ENCODE data around the gene BTBD16.

BTBD16 gene

GRCh38 chr10:122271076-122271475 lies at the start of gene BTBD16:
BTBD16 (plus strand) TSS chr10:122271296; CDS start chr10:122275082, 3,786 bp downstream.
- no peak for DNase-seq (ENCODE audit: low read depth in 1 of 2, low spot score in 1 of 2)

GRCh38 chr10:122221958-122222357 lies 49.1 kb upstream of the BTBD16 start:
- DNase-seq (ENCODE audit: low read depth in 1 of 2, low spot score in 1 of 2), result no peak

- DNase-seq (ENCODE audit: low read depth in 1 of 2, low spot score in 1 of 2), result no peak
Observed at GRCh38 chr10:122222638-122223037, 48.5 kb upstream of the BTBD16 start.

- DNase-seq (ENCODE audit: low read depth in 1 of 2, low spot score in 1 of 2), result no peak
Observed at GRCh38 chr10:122224159-122224558, 46.9 kb upstream of the BTBD16 start.

GRCh38 chr10:122225330-122225729 lies 45.8 kb upstream of the BTBD16 start:
- DNase-seq (ENCODE audit: low read depth in 1 of 2, low spot score in 1 of 2), result no peak

GRCh38 chr10:122227754-122228153 lies 43.3 kb upstream of the BTBD16 start:
- no peak for DNase-seq (ENCODE audit: low read depth in 1 of 2, low spot score in 1 of 2)

- no peak for DNase-seq (ENCODE audit: low read depth in 1 of 2, low spot score in 1 of 2)
Observed at GRCh38 chr10:122229666-122230065, 41.4 kb upstream of the BTBD16 start.

- DNase-seq (ENCODE audit: low read depth in 1 of 2, low spot score in 1 of 2), result no peak
Observed at GRCh38 chr10:122230222-122230621, 40.9 kb upstream of the BTBD16 start.

GRCh38 chr10:122232769-122233168 lies 38.3 kb upstream of the BTBD16 start:
- no peak for DNase-seq (ENCODE audit: low read depth in 1 of 2, low spot score in 1 of 2)

- no peak for DNase-seq (ENCODE audit: low read depth in 1 of 2, low spot score in 1 of 2)
Observed at GRCh38 chr10:122233857-122234348, 37.2 kb upstream of the BTBD16 start.

- no peak for DNase-seq (ENCODE audit: low read depth in 1 of 2, low spot score in 1 of 2)
Observed at GRCh38 chr10:122234416-122234815, 36.7 kb upstream of the BTBD16 start.

- DNase-seq (ENCODE audit: low read depth in 1 of 2, low spot score in 1 of 2), result no peak
Observed at GRCh38 chr10:122236690-122237306, 34.3 kb upstream of the BTBD16 start.

- no peak for DNase-seq (ENCODE audit: low read depth in 1 of 2, low spot score in 1 of 2)
Observed at GRCh38 chr10:122237331-122237990, 33.6 kb upstream of the BTBD16 start.

GRCh38 chr10:122239578-122240257 lies 31.4 kb upstream of the BTBD16 start:
- DNase-seq (ENCODE audit: low read depth in 1 of 2, low spot score in 1 of 2), result no peak

GRCh38 chr10:122240401-122240800 lies 30.7 kb upstream of the BTBD16 start:
- no peak for DNase-seq (ENCODE audit: low read depth in 1 of 2, low spot score in 1 of 2)

GRCh38 chr10:122241836-122242235 lies 29.3 kb upstream of the BTBD16 start:
- no peak for DNase-seq (ENCODE audit: low read depth in 1 of 2, low spot score in 1 of 2)

- no peak for DNase-seq (ENCODE audit: low read depth in 1 of 2, low spot score in 1 of 2)
Observed at GRCh38 chr10:122243550-122243949, 27.5 kb upstream of the BTBD16 start.

- no peak for DNase-seq (ENCODE audit: low read depth in 1 of 2, low spot score in 1 of 2)
Observed at GRCh38 chr10:122244001-122244975, 26.8 kb upstream of the BTBD16 start.

- DNase-seq (ENCODE audit: low read depth in 1 of 2, low spot score in 1 of 2), result no peak
Observed at GRCh38 chr10:122245136-122245535, 26.0 kb upstream of the BTBD16 start.

- no peak for DNase-seq (ENCODE audit: low read depth in 1 of 2, low spot score in 1 of 2)
Observed at GRCh38 chr10:122245897-122246296, 25.2 kb upstream of the BTBD16 start.

Measured in activated CD4-positive, alpha-beta T cell treated with anti-CD3 and anti-CD28 coated beads, Interleukin-2, amount 50 U/mL, for 24 hours (primary cell).